GM12801 (cell line): ENCODE data around the gene SPON1.

ENCODE experiments used
- CTCF ChIP-seq: IDR thresholded peaks from one replicate; pipeline ENCODE4 v1.5.1; 2011; ENCODE audit warnings: control low read depth; ENCODE audit not compliant: insufficient read length; ENCODE audit errors: extremely low read depth

Gene SPON1

GRCh38 chr11:14112721-14113120 is 150.2 kb downstream of the SPON1 start:
- TF ChIP-seq CTCF, result no peak

DNA sequence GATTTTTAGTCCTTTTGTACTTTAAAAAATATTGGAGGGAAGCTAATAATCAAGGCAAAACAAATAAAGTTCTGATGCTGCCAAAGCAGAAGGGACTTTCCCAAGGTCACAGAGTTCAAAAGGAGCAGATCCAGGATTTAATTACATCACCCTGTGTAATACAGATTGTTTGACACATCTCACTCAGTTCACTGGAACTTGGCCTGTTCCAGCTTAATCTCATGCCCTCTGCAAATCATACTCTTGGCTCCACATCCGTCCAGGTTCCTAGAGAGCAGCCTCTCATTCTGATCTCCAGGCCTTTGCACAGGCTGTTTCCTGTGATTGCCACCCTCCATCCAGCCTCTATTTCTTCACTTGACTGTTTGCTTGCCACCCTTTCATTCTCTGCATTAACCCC is 151.7 kb downstream of the SPON1 start:
- TF ChIP-seq CTCF, result no peak

DNA sequence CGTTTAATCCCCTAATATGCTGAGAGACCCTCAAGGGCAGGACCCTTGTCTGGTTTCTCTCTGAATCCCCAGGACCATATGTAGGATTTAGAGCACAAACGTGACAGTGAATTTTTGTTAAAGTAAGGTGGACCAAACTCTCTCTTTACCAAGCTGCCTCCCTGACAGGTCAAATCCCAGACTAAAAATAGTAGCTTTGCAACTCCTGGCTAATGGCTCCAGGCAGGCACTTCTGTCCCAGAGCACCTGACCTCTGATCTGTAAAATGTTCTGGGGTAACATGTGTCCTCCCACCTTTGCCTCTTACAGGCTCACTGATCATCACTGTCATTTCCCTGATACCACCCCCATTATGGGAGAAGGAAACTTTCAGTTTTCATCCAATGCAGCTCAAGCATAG is 152.3 kb downstream of the SPON1 start:
- TF ChIP-seq CTCF, result no peak

GRCh38 chr11:14117632-14118031 is 155.1 kb downstream of the SPON1 start:
- no peak for TF ChIP-seq CTCF

DNA sequence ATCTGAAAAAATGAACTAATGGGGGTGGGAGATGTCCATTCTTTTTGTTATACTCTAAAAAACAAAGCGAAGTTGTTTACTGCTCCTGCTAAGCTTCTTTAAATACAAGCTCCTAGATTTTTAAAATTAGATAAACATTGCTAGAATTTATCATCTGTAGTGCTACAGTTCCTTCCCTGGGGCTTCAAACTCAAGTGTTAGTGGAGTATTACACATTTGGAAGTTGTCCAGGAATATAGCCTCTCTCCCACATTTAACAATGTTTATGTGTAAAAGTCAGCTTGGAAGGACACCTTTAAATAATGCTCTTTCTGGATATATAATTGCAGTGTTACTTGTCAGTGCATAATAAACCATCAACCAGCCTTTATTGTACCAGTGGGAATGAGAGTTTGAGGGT is 155.5 kb downstream of the SPON1 start:
- no peak for TF ChIP-seq CTCF

GRCh38 chr11:14119357-14119756 is 156.8 kb downstream of the SPON1 start:
- no peak for TF ChIP-seq CTCF

GRCh38 chr11:14124350-14124749 is 161.8 kb downstream of the SPON1 start:
- TF ChIP-seq CTCF, result no peak

DNA sequence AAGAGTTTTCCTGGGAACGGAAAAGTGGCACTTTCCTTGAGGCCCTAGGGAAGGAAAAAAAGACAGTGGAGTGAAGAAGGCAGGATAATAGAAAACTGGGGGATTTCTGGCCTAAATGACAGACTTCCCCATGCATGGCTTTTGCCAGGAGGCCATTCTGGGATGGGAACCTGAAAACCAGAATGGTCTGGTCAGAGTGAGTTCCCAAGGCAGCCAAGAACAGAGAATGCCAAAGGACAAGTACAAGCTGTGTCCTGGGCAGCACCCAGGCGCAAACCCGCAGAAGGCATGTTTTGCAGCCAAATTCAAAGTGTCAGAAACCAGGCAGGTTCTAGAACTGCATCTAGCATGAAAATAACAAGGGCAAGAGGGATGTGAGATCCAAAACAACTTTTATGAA is 162.4 kb downstream of the SPON1 start:
- no peak for TF ChIP-seq CTCF
